BE2C (cell line): ENCODE results near the gene GCDH.

Experiments used
- DNase-seq: peaks from one replicate; pipeline ENCODE4 v3.0.0-alpha.2; 2020
- H3K27me3 ChIP-seq: fragments of 250-450 bp; sonication (Bioruptor Pico); 2 replicates; pipeline ENCODE4 v1.5.1; 2020; ENCODE audit warnings: mild to moderate bottlenecking
- H3K36me3 ChIP-seq: fragments of 250-450 bp; sonication (Bioruptor Pico); 2 replicates; pipeline ENCODE4 v1.5.1; 2020; ENCODE audit warnings: mild to moderate bottlenecking
- H3K4me1 ChIP-seq: fragments of 250-450 bp; sonication (Bioruptor Pico); 2 replicates; pipeline ENCODE4 v1.5.1; 2020
- H3K4me3 ChIP-seq: 2 replicates; pipeline ENCODE4 v1.5.1; 2011; ENCODE audit warnings: low read depth, low read length
- H3K9me3 ChIP-seq: fragments of 250-450 bp; sonication (Bioruptor Pico); 2 replicates; pipeline ENCODE4 v1.5.1; 2020
- TF ChIP-seq, protein P1 (sequence below): IDR thresholded peaks from 2 replicates; pipeline ENCODE4 v1.5.1; 2012; ENCODE audit warnings: mild to moderate bottlenecking, low read depth, low read length

GCDH gene

DNA sequence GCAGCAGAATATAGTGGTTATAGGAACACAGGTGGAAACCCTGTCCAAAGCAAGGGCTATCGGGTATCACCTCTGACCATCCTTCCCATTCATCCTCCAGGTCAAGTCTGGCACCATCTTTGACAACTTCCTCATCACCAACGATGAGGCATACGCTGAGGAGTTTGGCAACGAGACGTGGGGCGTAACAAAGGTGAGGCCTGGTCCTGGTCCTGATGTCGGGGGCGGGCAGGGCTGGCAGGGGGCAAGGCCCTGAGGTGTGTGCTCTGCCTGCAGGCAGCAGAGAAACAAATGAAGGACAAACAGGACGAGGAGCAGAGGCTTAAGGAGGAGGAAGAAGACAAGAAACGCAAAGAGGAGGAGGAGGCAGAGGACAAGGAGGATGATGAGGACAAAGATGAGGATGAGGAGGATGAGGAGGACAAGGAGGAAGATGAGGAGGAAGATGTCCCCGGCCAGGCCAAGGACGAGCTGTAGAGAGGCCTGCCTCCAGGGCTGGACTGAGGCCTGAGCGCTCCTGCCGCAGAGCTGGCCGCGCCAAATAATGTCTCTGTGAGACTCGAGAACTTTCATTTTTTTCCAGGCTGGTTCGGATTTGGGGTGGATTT, 52.6 kb downstream of the GCDH start:
- no peak for DNase-seq
- no peaks in the 10 kb centered on the region for H3K9me3 ChIP-seq
- H3K36me3 ChIP-seq: peaks cover 83% of the 10 kb centered on the region
- TF ChIP-seq, protein P1, sequence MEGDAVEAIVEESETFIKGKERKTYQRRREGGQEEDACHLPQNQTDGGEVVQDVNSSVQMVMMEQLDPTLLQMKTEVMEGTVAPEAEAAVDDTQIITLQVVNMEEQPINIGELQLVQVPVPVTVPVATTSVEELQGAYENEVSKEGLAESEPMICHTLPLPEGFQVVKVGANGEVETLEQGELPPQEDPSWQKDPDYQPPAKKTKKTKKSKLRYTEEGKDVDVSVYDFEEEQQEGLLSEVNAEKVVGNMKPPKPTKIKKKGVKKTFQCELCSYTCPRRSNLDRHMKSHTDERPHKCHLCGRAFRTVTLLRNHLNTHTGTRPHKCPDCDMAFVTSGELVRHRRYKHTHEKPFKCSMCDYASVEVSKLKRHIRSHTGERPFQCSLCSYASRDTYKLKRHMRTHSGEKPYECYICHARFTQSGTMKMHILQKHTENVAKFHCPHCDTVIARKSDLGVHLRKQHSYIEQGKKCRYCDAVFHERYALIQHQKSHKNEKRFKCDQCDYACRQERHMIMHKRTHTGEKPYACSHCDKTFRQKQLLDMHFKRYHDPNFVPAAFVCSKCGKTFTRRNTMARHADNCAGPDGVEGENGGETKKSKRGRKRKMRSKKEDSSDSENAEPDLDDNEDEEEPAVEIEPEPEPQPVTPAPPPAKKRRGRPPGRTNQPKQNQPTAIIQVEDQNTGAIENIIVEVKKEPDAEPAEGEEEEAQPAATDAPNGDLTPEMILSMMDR: no peak
- no peaks in the 10 kb centered on the region for H3K27me3 ChIP-seq
- H3K4me3 ChIP-seq: no peak overlapping the region
- peaks cover 3% of the 10 kb centered on the region; the same call in 1 of the 2 replicates for H3K4me1 ChIP-seq

DNA sequence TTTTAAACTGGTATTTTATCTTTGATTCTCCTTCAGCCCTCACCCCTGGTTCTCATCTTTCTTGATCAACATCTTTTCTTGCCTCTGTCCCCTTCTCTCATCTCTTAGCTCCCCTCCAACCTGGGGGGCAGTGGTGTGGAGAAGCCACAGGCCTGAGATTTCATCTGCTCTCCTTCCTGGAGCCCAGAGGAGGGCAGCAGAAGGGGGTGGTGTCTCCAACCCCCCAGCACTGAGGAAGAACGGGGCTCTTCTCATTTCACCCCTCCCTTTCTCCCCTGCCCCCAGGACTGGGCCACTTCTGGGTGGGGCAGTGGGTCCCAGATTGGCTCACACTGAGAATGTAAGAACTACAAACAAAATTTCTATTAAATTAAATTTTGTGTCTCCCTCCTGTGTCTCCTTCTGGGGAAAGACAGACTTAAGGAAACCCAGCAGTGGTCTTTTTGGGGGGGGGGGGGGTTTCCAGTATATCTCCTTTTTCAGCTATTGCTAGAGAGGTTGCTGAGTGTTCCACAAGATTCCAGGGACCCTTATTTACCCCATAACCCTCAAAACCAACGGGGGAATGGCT, 53.2 kb downstream of the GCDH start:
- Histone ChIP-seq H3K27me3 (no peaks in the 10 kb centered on the region), H3K9me3 (no peaks in the 10 kb centered on the region), H3K4me3 (no peak overlapping the region), H3K4me1 (peaks cover 3% of the 10 kb centered on the region; the same call in 1 of the 2 replicates), H3K36me3 (peaks cover 83% of the 10 kb centered on the region)
- no peak for DNase-seq
- TF ChIP-seq, protein P1: no peak

DNA sequence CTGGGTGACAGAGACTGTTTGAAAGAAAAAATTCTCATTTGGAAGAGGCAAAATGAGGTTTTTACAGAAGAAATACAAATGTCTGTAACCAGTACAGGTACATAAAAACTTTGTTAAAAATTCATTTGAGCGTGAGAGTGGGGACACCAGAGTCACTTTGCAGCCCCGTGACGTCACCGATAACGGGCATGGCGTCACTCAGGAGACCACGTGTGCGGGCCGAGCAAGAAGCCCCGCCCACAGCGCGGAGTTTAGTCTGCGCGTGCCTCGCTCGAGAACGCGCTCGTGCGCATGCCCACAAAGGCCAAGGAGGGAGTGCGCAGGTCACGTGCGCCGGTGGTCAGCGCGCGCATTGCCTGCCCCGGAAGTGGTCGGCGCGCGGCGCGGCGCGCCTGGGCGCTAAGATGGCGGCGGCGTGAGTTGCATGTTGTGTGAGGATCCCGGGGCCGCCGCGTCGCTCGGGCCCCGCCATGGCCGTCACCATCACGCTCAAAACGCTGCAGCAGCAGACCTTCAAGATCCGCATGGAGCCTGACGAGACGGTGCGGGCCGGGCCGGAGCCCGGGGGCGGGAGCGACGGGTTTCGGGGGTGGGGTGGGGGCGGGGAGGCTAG, 54.6 kb downstream of the GCDH start, which contains the start of gene RAD23A:
Gene RAD23A, plus strand, starts transcription at position 384 of the 613 bp plus-strand sequence. Its CDS starts 87 bp downstream, at position 471.
- Histone ChIP-seq H3K4me1 (no peaks in the 10 kb centered on the region; the same call in 1 of the 2 replicates), H3K9me3 (no peaks in the 10 kb centered on the region), H3K36me3 (peaks cover 81% of the 10 kb centered on the region), H3K4me3 (peak within 1 kb of the TSS; percentile 82), H3K27me3 (no peaks in the 10 kb centered on the region)
- TF ChIP-seq, protein P1: no peak
- DNase-seq: peak; percentile 99

DNA sequence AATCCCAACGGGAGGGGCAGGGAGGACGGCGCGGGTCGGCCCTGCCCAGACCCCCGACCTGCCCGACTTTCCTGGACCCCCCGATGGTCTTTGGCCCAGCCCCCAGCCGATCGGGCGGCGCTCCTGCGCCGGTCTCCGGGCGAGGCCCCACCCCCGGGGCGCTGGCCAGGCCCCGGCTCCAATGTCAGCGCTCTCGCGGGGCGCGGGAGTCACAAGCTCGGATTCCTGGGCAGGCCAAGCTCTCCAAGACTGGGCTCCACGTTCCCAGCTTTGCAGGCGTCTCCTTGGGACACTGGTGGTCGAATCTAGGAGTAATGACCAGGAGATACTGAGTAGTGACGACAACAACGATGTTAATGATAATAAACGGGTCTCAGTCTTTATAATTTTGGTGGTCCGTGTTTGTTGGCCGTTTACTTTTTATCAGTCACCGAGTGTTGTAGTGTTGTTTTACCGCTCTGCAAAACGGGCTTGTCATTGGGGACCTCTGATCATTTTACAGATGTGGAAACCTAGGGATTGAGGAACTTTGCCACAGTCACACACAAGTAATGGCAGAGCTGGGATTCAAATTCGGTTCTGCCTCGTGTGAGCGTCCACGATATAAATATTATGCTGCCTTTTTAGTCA, 55.2 kb downstream of the GCDH start:
- Histone ChIP-seq H3K27me3 (no peaks in the 10 kb centered on the region), H3K36me3 (peaks cover 81% of the 10 kb centered on the region), H3K9me3 (no peaks in the 10 kb centered on the region), H3K4me3 (peak overlapping the region; percentile 82), H3K4me1 (no peaks in the 10 kb centered on the region)
- DNase-seq: peak; percentile 67
- TF ChIP-seq, protein P1: no peak

DNA sequence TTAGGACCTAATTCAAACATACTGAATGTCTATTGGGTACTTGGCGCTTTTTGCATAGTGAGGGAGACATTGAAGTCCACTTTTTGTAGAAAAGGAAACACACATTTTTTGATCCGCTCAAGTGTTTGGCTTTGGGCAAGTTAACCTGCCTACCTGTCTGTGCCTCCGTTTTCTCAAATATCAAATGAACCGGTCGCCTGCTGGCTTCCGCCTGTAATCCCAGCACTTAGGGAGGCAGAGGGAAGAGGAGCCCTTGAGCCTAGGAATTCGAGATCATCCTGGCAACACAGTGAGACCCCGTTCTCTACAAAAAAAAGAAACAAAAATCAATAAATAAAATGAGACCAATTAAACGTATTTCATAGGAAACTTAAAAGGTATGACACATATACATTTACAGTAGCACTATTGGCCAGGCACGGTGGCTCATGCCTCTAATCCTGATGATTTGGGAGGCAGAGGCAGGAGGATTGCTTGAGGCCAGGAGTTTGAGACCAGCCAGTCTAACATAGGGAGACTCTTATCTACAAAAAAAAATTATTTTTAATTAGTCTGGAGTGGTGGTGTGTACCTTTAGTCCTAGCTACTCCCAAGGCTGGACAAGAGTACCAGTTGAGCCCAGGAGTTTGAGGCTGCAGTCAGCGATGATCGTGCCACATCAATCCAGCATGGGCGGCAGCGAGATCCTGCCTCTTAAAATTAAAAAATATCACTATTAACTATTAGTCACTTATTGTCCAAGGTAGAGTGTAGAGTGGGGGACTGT, 56.0 kb downstream of the GCDH start:
- H3K36me3 ChIP-seq: peaks cover 81% of the 10 kb centered on the region
- H3K4me3 ChIP-seq: peak overlapping the region; percentile 82
- no peaks in the 10 kb centered on the region for H3K27me3 ChIP-seq
- no peaks in the 10 kb centered on the region for H3K9me3 ChIP-seq
- no peaks in the 10 kb centered on the region for H3K4me1 ChIP-seq
- TF ChIP-seq, protein P1: no peak
- DNase-seq: no peak
